IMR-90 (cell line): ENCODE data around the gene DPF3. TPM values are rescaled to one million over a fixed set of nuclear protein-coding genes. Genes with fewer than 3 reads are reported as not detected.

Experiments used
- ATAC-seq: fragments of 200-7000 bp; cut with Tn5 transposase; 2 replicates; pipeline ENCODE4 v1.9.1; 2020; ENCODE audit warnings: low read depth, mild to moderate bottlenecking, moderate library complexity
- BruUV-seq: library from RNA; stranded (reverse); fragments of 400-500 nt; replicated peaks from 2 replicates; lab custom pipeline; 2021; lab: Mats Ljungman, UMichigan
- CTCF ChIA-PET: fragments of 300-600 bp; formaldehyde crosslinking; extraction: SDS; loops from one replicate; lab custom pipeline; 2021; ENCODE audit warnings: antibody characterized with exemption; lab: Yijun Ruan, JAX
- POLR2A ChIA-PET: fragments of 300-600 bp; sonication (Branson Sonifier 250); formaldehyde crosslinking; loops from one replicate; lab custom pipeline; 2022; ENCODE audit warnings: antibody characterized with exemption; ENCODE audit not compliant: unreplicated experiment; lab: Charles Lee
- DNase-seq: peaks from one replicate; pipeline ENCODE4 v3.0.0; 2013
- H2AFZ ChIP-seq: replicated peaks from 2 replicates; pipeline ENCODE3; 2013; ENCODE audit warnings: low read length, mild to moderate bottlenecking; ENCODE audit not compliant: poor library complexity
- H2AK5ac ChIP-seq: 2 replicates; pipeline ENCODE4 v1.6.1; 2013; ENCODE audit warnings: low read depth, low read length, inconsistent platforms
- H2AK9ac ChIP-seq: replicated peaks from 2 replicates; pipeline ENCODE3; 2013; ENCODE audit warnings: mild to moderate bottlenecking, low read depth, low read length, moderate library complexity; ENCODE audit not compliant: poor library complexity
- H2BK120ac ChIP-seq: 2 replicates; pipeline ENCODE4 v1.6.1; 2013; ENCODE audit warnings: low read depth, low read length, inconsistent platforms
- H2BK15ac ChIP-seq: 3 replicates; pipeline ENCODE4 v1.6.1; 2013; ENCODE audit warnings: low read depth, low read length, inconsistent platforms
- H2BK20ac ChIP-seq: 2 replicates; pipeline ENCODE4 v1.6.1; 2013; ENCODE audit warnings: low read depth, mild to moderate bottlenecking, inconsistent platforms, low read length, moderate library complexity
- H2BK5ac ChIP-seq: 2 replicates; pipeline ENCODE4 v1.6.1; 2013; ENCODE audit warnings: mild to moderate bottlenecking, low read depth, low read length, inconsistent platforms; ENCODE audit not compliant: poor library complexity, severe bottlenecking
- H3K14ac ChIP-seq: replicated peaks from 2 replicates; pipeline ENCODE4 v1.6.1; 2013; ENCODE audit warnings: low read depth, low read length, inconsistent platforms
- H3K18ac ChIP-seq: 2 replicates; pipeline ENCODE4 v1.6.1; 2013; ENCODE audit warnings: low read depth, low read length, control low read depth
- H3K23ac ChIP-seq: 2 replicates; pipeline ENCODE4 v1.6.1; 2013; ENCODE audit warnings: low read depth, low read length, inconsistent platforms
- H3K27ac ChIP-seq: 2 replicates; pipeline ENCODE4 v1.5.1; 2013; ENCODE audit warnings: mild to moderate bottlenecking, control low read depth, low read length; ENCODE audit not compliant: insufficient read depth
- H3K27me3 ChIP-seq: 2 replicates; pipeline ENCODE4 v1.6.1; 2013; ENCODE audit warnings: low read length; ENCODE audit not compliant: control insufficient read depth, insufficient read depth
- H3K36me3 ChIP-seq: 2 replicates; pipeline ENCODE4 v1.6.1; 2013; ENCODE audit warnings: low read length, mixed read lengths; ENCODE audit not compliant: control insufficient read depth, insufficient read depth
- H3K4ac ChIP-seq: 2 replicates; pipeline ENCODE4 v1.6.1; 2013; ENCODE audit warnings: low read depth, low read length, inconsistent platforms
- H3K4me1 ChIP-seq: 2 replicates; pipeline ENCODE4 v1.6.1; 2013; ENCODE audit warnings: low read length, mixed read lengths; ENCODE audit not compliant: control insufficient read depth, insufficient read depth
- H3K4me2 ChIP-seq: 2 replicates; pipeline ENCODE4 v1.6.1; 2013; ENCODE audit warnings: low read depth, mild to moderate bottlenecking, control low read depth, low read length, moderate library complexity
- H3K4me3 ChIP-seq: 2 replicates; pipeline ENCODE4 v1.5.1; 2013; ENCODE audit warnings: low read depth, mild to moderate bottlenecking, control low read depth, low read length, moderate library complexity; ENCODE audit not compliant: insufficient read depth
- H3K56ac ChIP-seq: 2 replicates; pipeline ENCODE4 v1.6.1; 2013; ENCODE audit warnings: low read length, inconsistent platforms; ENCODE audit not compliant: insufficient read depth; ENCODE audit errors: extremely low read depth
- H3K79me1 ChIP-seq, 2 experiments: 2 replicates each; pipeline ENCODE4 v1.6.1; 2013; ENCODE audit warnings: low read length in 2 of 2, inconsistent platforms in 1 of 2, low read depth in 1 of 2
- H3K9ac ChIP-seq: 2 replicates; pipeline ENCODE4 v1.6.1; 2013; ENCODE audit warnings: low read depth, low read length, control low read depth
- H3K9me1 ChIP-seq: 2 replicates; pipeline ENCODE4 v1.6.1; 2013; ENCODE audit warnings: low read length, inconsistent platforms; ENCODE audit not compliant: insufficient read depth
- H3K9me3 ChIP-seq: 2 replicates; pipeline ENCODE4 v1.6.1; 2013; ENCODE audit warnings: low read length; ENCODE audit not compliant: control insufficient read depth, insufficient read depth
- H4K20me1 ChIP-seq: 2 replicates; pipeline ENCODE4 v1.6.1; 2013; ENCODE audit warnings: low read length, inconsistent platforms; ENCODE audit not compliant: insufficient read depth
- H4K5ac ChIP-seq: 2 replicates; pipeline ENCODE4 v1.6.1; 2013; ENCODE audit warnings: mild to moderate bottlenecking, low read depth, low read length, control low read depth
- H4K8ac ChIP-seq, 2 experiments: 2 replicates each; pipeline ENCODE4 v1.6.1; 2013; ENCODE audit warnings: low read depth in 2 of 2, low read length in 2 of 2, control low read depth in 1 of 2, inconsistent platforms in 1 of 2
- H4K91ac ChIP-seq: 2 replicates; pipeline ENCODE4 v1.6.1; 2013; ENCODE audit warnings: low read depth, low read length, inconsistent platforms; ENCODE audit not compliant: insufficient read depth
- BHLHE40 ChIP-seq: fragments of 150-350 bp; IDR thresholded peaks from 2 replicates; pipeline ENCODE4 v1.6.1; 2016; ENCODE audit warnings: mild to moderate bottlenecking, low read depth, low read length
- CEBPB ChIP-seq: IDR thresholded peaks from 2 replicates; pipeline ENCODE4 v1.6.1; 2012; ENCODE audit warnings: low read depth, low read length, improper control_type of control experiment
- CHD1 ChIP-seq: IDR thresholded peaks from 2 replicates; pipeline ENCODE4 v1.6.1; 2012; ENCODE audit warnings: low read depth, low read length, improper control_type of control experiment
- CTCF ChIP-seq: conservative IDR thresholded peaks from 2 replicates; pipeline ENCODE4 v1.5.1; 2012; ENCODE audit warnings: mild to moderate bottlenecking, low read depth, low read length, improper control_type of control experiment
- FOS ChIP-seq: fragments of 150-350 bp; IDR thresholded peaks from 2 replicates; pipeline ENCODE4 v1.6.1; 2016; ENCODE audit warnings: low read depth, low read length
- MAFK ChIP-seq: IDR thresholded peaks from 2 replicates; pipeline ENCODE4 v1.6.1; 2012; ENCODE audit warnings: low read depth, low read length, improper control_type of control experiment
- MAZ ChIP-seq: IDR thresholded peaks from 2 replicates; pipeline ENCODE4 v1.6.1; 2012; ENCODE audit warnings: low read depth, mild to moderate bottlenecking, low read length, improper control_type of control experiment, moderate library complexity, borderline replicate concordance
- MXI1 ChIP-seq: IDR thresholded peaks from 2 replicates; pipeline ENCODE4 v1.6.1; 2012; ENCODE audit warnings: low read depth, mild to moderate bottlenecking, low read length, moderate library complexity, borderline replicate concordance
- NFE2L2 ChIP-seq: fragments of 150-350 bp; IDR thresholded peaks from 2 replicates; pipeline ENCODE4 v1.6.1; 2016; ENCODE audit warnings: low read depth, mild to moderate bottlenecking, low read length
- RAD21 ChIP-seq: IDR thresholded peaks from 2 replicates; pipeline ENCODE4 v1.6.1; 2012; ENCODE audit warnings: low read length, improper control_type of control experiment
- SMC3 ChIP-seq: fragments of 150-350 bp; IDR thresholded peaks from 2 replicates; pipeline ENCODE4 v1.6.1; 2016; ENCODE audit warnings: low read depth, mild to moderate bottlenecking, antibody characterized with exemption, low read length, moderate library complexity
- USF2 ChIP-seq: fragments of 150-350 bp; IDR thresholded peaks from 2 replicates; pipeline ENCODE4 v1.6.1; 2017; ENCODE audit warnings: mild to moderate bottlenecking, antibody characterized with exemption, low read length, low read depth
- WGBS, 2 experiments: methylation state at CpG; one replicate each; pipeline versions ENCODE4 v1.1.5 to v1.1.7; 2013; ENCODE audit warnings: missing lambda C conversion rate in 2 of 2; ENCODE audit not compliant: insufficient read length in 1 of 2; ENCODE audit errors: extremely low coverage in 2 of 2; 5-methylcytosine and 5-hydroxymethylcytosine counted together
- dilution Hi-C: fragments of 300-500 bp; cut with HindIII; formaldehyde crosslinking; loops from one replicate; pipeline ENCODE4 v1.14.3; 2018; ENCODE audit warnings: low sequenced_read_pairs; ENCODE audit not compliant: unreplicated experiment
- in situ Hi-C: fragments of 300-500 bp; cut with MboI; formaldehyde crosslinking; loops from 3 replicates; pipeline ENCODE4 v1.14.3; 2019; ENCODE audit warnings: low sequenced_read_pairs, inconsistent platforms, mixed read lengths
- intact Hi-C: fragments of 100-400 bp; cut with micrococcal nuclease; formaldehyde crosslinking; loops from 2 replicates; pipeline ENCODE4 v1.10.0; 2022
- polyA plus RNA-seq, 3 experiments: library from polyadenylated mRNA; depleted of rRNA; stranded (reverse); fragments of >200 nt; gene quantifications; 2 replicates each; pipeline ENCODE4 v1.2.3, GENCODE V29; 2012; ENCODE audit warnings: low replicate concordance in 1 of 3
- total RNA-seq: library from RNA; depleted of rRNA; stranded (reverse); fragments of >200 nt; gene quantifications from 2 replicates; pipeline ENCODE4 v1.2.3, GENCODE V29; 2012
- TF ChIP-seq, protein P1 (sequence below): fragments of 150-350 bp; IDR thresholded peaks from 2 replicates; pipeline ENCODE4 v1.6.1; 2016; ENCODE audit warnings: low read depth, mild to moderate bottlenecking, low read length, moderate library complexity, borderline replicate concordance

Gene DPF3
- total and polyA plus RNA-seq, 2 of the 4 experiments (the other 2 are of a cell fraction) = 30.5 to 32.8 TPM

- Histone ChIP-seq H3K27ac (no peak overlapping the region), H3K56ac (no peak overlapping the region), H3K79me1 (no peaks in the 10 kb centered on the region), H3K14ac (no peak overlapping the region), H3K23ac (no peak overlapping the region), H3K4me3 (no peak overlapping the region), H2BK120ac (no peak overlapping the region), H2BK20ac (no peak overlapping the region), H2AK9ac (no peak overlapping the region), H2AFZ (no peak overlapping the region), H4K20me1 (no peaks in the 10 kb centered on the region), H3K4me2 (no peak overlapping the region), H4K5ac (no peak overlapping the region), H3K36me3 (no peaks in the 10 kb centered on the region), H2AK5ac (peak overlapping the region; percentile 5; the same call in 1 of the 2 replicates), H2BK15ac (no peak overlapping the region), H4K91ac (no peak overlapping the region), H3K9ac (no peak overlapping the region), H3K9me3 (no peaks in the 10 kb centered on the region), H4K8ac (no peak overlapping the region), H3K4me1 (no peaks in the 10 kb centered on the region), H3K27me3 (no peaks in the 10 kb centered on the region; the same call in 1 of the 2 replicates), H3K18ac (no peak overlapping the region), H3K4ac (no peak overlapping the region), H3K9me1 (no peaks in the 10 kb centered on the region), H2BK5ac (no peak overlapping the region)
- TF ChIP-seq MAFK = no peak
- no peak for TF ChIP-seq FOS
- no peak for TF ChIP-seq MXI1
- TF ChIP-seq SMC3 = no peak
- TF ChIP-seq CHD1 = no peak
- TF ChIP-seq USF2 = no peak
- no peak for TF ChIP-seq CTCF
- TF ChIP-seq MAZ = no peak
- no peak for TF ChIP-seq NFE2L2
- TF ChIP-seq RAD21 = no peak
- TF ChIP-seq, protein P1, sequence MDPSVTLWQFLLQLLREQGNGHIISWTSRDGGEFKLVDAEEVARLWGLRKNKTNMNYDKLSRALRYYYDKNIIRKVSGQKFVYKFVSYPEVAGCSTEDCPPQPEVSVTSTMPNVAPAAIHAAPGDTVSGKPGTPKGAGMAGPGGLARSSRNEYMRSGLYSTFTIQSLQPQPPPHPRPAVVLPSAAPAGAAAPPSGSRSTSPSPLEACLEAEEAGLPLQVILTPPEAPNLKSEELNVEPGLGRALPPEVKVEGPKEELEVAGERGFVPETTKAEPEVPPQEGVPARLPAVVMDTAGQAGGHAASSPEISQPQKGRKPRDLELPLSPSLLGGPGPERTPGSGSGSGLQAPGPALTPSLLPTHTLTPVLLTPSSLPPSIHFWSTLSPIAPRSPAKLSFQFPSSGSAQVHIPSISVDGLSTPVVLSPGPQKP = no peak
- TF ChIP-seq BHLHE40 = no peak
- TF ChIP-seq CEBPB = no peak
- ATAC-seq = no peak
- dilution Hi-C loops = no loop called here
- CTCF ChIA-PET = no interaction called here
- in situ Hi-C loops = no loop called here
- POLR2A ChIA-PET = no interaction called here
- intact Hi-C loops = no loop called here
- no peak for DNase-seq
- BruUV-seq = no TSS peak
- WGBS, 2 experiments = 93% methylated on average over 6 of the region's 14 CpGs; no CpG with 5 or more reads in 1 of the 2 experiments
Observed at GRCh38 chr14:72594099-72594901, 299.6 kb downstream of the DPF3 start.
